GM23338 (cell line): ENCODE measurements around the gene NIFK. TPM values are rescaled to one million over a fixed set of nuclear protein-coding genes. Genes with fewer than 3 reads are reported as not detected.

Source experiments
- ATAC-seq: fragments of 200-7000 bp; cut with Tn5 transposase; 3 replicates; pipeline ENCODE4 v1.9.1; 2020
- DNase-seq: peaks from one replicate; pipeline ENCODE4 v3.0.0-alpha.2; 2015; ENCODE audit warnings: low spot score
- H2AFZ ChIP-seq: fragments of 200-600 bp; sonication (generic); 2 replicates; pipeline ENCODE4 v1.8.0; 2016; ENCODE audit warnings: antibody characterized with exemption, mild to moderate bottlenecking, moderate library complexity
- H3F3A ChIP-seq: fragments of 200-600 bp; sonication (generic); replicated peaks from 2 replicates; pipeline ENCODE4 v1.8.0; 2017; ENCODE audit warnings: antibody characterized with exemption, mixed run types, low read depth
- H3K27ac ChIP-seq: fragments of 200-600 bp; sonication (generic); 2 replicates; pipeline ENCODE4 v1.6.1; 2016; ENCODE audit warnings: low read depth
- H3K27me3 ChIP-seq: fragments of 200-600 bp; sonication (generic); 2 replicates; pipeline ENCODE4 v1.8.0; 2016; ENCODE audit warnings: mild to moderate bottlenecking, mixed run types, moderate library complexity; ENCODE audit not compliant: insufficient read depth
- H3K36me3 ChIP-seq: fragments of 200-600 bp; sonication (generic); 2 replicates; pipeline ENCODE4 v1.8.0; 2016; ENCODE audit warnings: mild to moderate bottlenecking; ENCODE audit not compliant: insufficient read depth
- H3K4me1 ChIP-seq: fragments of 200-600 bp; sonication (generic); 2 replicates; pipeline ENCODE4 v1.8.0; 2016; ENCODE audit warnings: mild to moderate bottlenecking, moderate library complexity; ENCODE audit not compliant: insufficient read depth
- H3K4me2 ChIP-seq: fragments of 200-600 bp; sonication (generic); 2 replicates; pipeline ENCODE4 v1.7.1; 2017; ENCODE audit warnings: mixed run types
- H3K4me3 ChIP-seq: fragments of 200-600 bp; sonication (generic); 2 replicates; pipeline ENCODE4 v1.6.1; 2016; ENCODE audit warnings: mixed run types
- H3K79me2 ChIP-seq: fragments of 200-600 bp; sonication (generic); replicated peaks from 2 replicates; pipeline ENCODE4 v1.8.0; 2017; ENCODE audit warnings: mild to moderate bottlenecking; ENCODE audit not compliant: insufficient read depth
- H3K9me2 ChIP-seq: fragments of 200-600 bp; sonication (generic); 2 replicates; pipeline ENCODE4 v1.8.0; 2017; ENCODE audit not compliant: insufficient read depth
- H4K20me1 ChIP-seq: fragments of 200-600 bp; sonication (generic); replicated peaks from 2 replicates; pipeline ENCODE4 v1.8.0; 2017; ENCODE audit warnings: mild to moderate bottlenecking; ENCODE audit not compliant: insufficient read depth
- H3K27ac Mint-ChIP-seq: 2 replicates; pipeline ENCODE4 v1.8.0; 2020; ENCODE audit warnings: inconsistent platforms, mild to moderate bottlenecking, moderate library complexity, mixed read lengths
- H3K27me3 Mint-ChIP-seq: 3 replicates; pipeline ENCODE4 v1.8.0; 2022; ENCODE audit warnings: low read depth, mild to moderate bottlenecking, moderate library complexity, mixed read lengths, inconsistent platforms; ENCODE audit not compliant: insufficient read depth, poor library complexity
- H3K36me3 Mint-ChIP-seq: 3 replicates; pipeline ENCODE4 v1.8.0; 2021; ENCODE audit warnings: low read depth, mild to moderate bottlenecking, inconsistent platforms, moderate library complexity, mixed read lengths
- H3K4me1 Mint-ChIP-seq: 3 replicates; pipeline ENCODE4 v1.8.0; 2020; ENCODE audit warnings: mild to moderate bottlenecking, inconsistent platforms, mixed read lengths
- H3K4me3 Mint-ChIP-seq: 3 replicates; pipeline ENCODE4 v1.8.0; 2021; ENCODE audit warnings: moderate library complexity, mild to moderate bottlenecking, inconsistent platforms, mixed read lengths
- H3K9me3 Mint-ChIP-seq: 3 replicates; pipeline ENCODE4 v1.8.0; 2020; ENCODE audit warnings: moderate library complexity, mild to moderate bottlenecking, inconsistent platforms, mixed read lengths
- CREB1 ChIP-seq: fragments of 250-450 bp; sonication (Bioruptor Pico); IDR thresholded peaks from 2 replicates; pipeline ENCODE4 v1.5.0; 2020; ENCODE audit warnings: low read depth, mild to moderate bottlenecking, moderate library complexity
- EZH2 ChIP-seq: fragments of 200-600 bp; sonication (generic); IDR thresholded peaks from one replicate; pipeline ENCODE4 v1.8.0; 2017; ENCODE audit warnings: antibody characterized with exemption, mild to moderate bottlenecking, low read depth; ENCODE audit not compliant: unreplicated experiment
- JUNB ChIP-seq: IDR thresholded peaks from one replicate; pipeline ENCODE4 v1.6.1; 2016; ENCODE audit warnings: antibody characterized with exemption; ENCODE audit not compliant: unreplicated experiment
- NANOG ChIP-seq: IDR thresholded peaks from 2 replicates; pipeline ENCODE4 v1.6.1; 2016; ENCODE audit warnings: antibody characterized with exemption, borderline replicate concordance
- POLR2AphosphoS5 ChIP-seq: IDR thresholded peaks from 2 replicates; pipeline ENCODE4 v1.6.1; 2016; ENCODE audit warnings: antibody characterized with exemption, low read depth
- REST ChIP-seq: IDR thresholded peaks from one replicate; pipeline ENCODE4 v1.6.1; 2018; ENCODE audit warnings: antibody characterized with exemption; ENCODE audit not compliant: unreplicated experiment
- STAT1 ChIP-seq: IDR thresholded peaks from one replicate; pipeline ENCODE4 v1.6.1; 2016; ENCODE audit warnings: antibody characterized with exemption; ENCODE audit not compliant: unreplicated experiment
- ZNF114 ChIP-seq: fragments of 250-450 bp; sonication (Bioruptor Pico); IDR thresholded peaks from 2 replicates; pipeline ENCODE4 v1.5.0; 2020; ENCODE audit warnings: mild to moderate bottlenecking, moderate library complexity
- ZNF331 ChIP-seq: fragments of 250-450 bp; sonication (Bioruptor Pico); IDR thresholded peaks from 2 replicates; pipeline ENCODE4 v1.5.0; 2020; ENCODE audit warnings: low read depth, mild to moderate bottlenecking, moderate library complexity
- ZNF462 ChIP-seq: fragments of 250-450 bp; sonication (Bioruptor Pico); IDR thresholded peaks from 2 replicates; pipeline ENCODE4 v1.5.0; 2020; ENCODE audit warnings: mild to moderate bottlenecking, moderate library complexity
- polyA plus RNA-seq: library from polyadenylated mRNA; unstranded; fragments of >200 nt; fragmentation: Nextera tagmentation; extraction: Ambion mirVana; gene quantifications from 2 replicates; pipeline ENCODE4 v1.2.1, GENCODE V29; 2016
- total RNA-seq: library from RNA; depleted of rRNA; stranded (reverse); fragments of >200 nt; shearing (Covaris generic); gene quantifications from 2 replicates; pipeline ENCODE4 v1.2.3, GENCODE V29; 2014
- TF ChIP-seq, protein P1 (sequence below): IDR thresholded peaks from 2 replicates; pipeline ENCODE4 v1.6.1; 2016; ENCODE audit warnings: antibody characterized with exemption

NIFK gene
- total and polyA plus RNA-seq, 2 experiments from 2014 or later: 106 to 289 TPM

DNA sequence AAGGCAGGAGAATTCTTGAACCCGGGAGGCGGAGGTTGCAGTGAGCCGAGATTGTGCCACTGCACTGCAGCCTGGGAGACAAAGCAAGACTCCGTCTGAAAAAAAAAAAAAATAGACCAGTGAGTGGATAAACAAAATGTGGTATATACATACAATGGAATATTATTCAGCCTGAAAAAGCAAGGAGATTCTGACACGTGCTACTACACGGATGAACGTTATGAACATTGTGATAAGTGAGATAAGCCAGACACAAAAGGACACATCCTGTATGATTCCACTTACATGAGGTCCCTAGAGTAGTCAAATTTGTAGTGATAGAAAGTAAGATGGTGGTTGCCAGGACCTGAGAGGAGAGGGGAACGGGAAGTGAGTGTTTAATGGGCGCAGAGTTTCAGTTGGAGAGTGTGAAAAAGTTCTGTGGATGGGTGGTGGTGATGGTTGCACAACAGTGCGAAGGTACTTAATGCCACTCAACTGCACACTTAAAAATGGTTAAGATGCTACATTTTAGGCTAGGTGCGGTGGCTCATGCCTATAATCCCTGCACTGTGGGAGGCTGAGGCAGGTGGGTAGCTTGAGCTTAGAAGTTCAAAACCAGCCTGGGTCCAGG is 38.3 kb downstream of the NIFK start:
- Mint-ChIP-seq H3K36me3 (no peaks in the 10 kb centered on the region), H3K4me1 (peaks cover 18% of the 10 kb centered on the region), H3K27me3 (peaks cover 6% of the 10 kb centered on the region), H3K9me3 (no peaks in the 10 kb centered on the region), H3K4me3 (no peak overlapping the region), H3K27ac (no peak overlapping the region)
- Histone ChIP-seq H3K79me2 (no peaks in the 10 kb centered on the region), H3K4me2 (no peak overlapping the region), H3F3A (no peaks in the 10 kb centered on the region), H3K27me3 (no peaks in the 10 kb centered on the region), H3K4me3 (no peak overlapping the region), H2AFZ (no peak overlapping the region), H4K20me1 (no peaks in the 10 kb centered on the region), H3K4me1 (peaks cover 12% of the 10 kb centered on the region), H3K9me2 (no peaks in the 10 kb centered on the region), H3K27ac (no peak overlapping the region), H3K36me3 (no peaks in the 10 kb centered on the region)
- DNase-seq (no peak), ATAC-seq (no peak)
- TF ChIP-seq REST (no peak), ZNF462 (CRISPR knock-in tag) (no peak), ZNF331 (CRISPR knock-in tag) (no peak), JUNB (no peak), EZH2 (no peak), POLR2AphosphoS5 (no peak), NANOG (no peak), CREB1 (CRISPR knock-in tag) (no peak), ZNF114 (no peak), STAT1 (no peak)
- TF ChIP-seq, protein P1, sequence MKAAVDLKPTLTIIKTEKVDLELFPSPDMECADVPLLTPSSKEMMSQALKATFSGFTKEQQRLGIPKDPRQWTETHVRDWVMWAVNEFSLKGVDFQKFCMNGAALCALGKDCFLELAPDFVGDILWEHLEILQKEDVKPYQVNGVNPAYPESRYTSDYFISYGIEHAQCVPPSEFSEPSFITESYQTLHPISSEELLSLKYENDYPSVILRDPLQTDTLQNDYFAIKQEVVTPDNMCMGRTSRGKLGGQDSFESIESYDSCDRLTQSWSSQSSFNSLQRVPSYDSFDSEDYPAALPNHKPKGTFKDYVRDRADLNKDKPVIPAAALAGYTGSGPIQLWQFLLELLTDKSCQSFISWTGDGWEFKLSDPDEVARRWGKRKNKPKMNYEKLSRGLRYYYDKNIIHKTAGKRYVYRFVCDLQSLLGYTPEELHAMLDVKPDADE: no peak
